Fibroblast of lung (primary cell): ENCODE measurements around the gene EPG5. TPM values are rescaled to one million over a fixed set of nuclear protein-coding genes. Genes with fewer than 3 reads are reported as not detected.

Experiments used
- DNase-seq, 2 donors: peaks; one replicate each; pipeline versions ENCODE4 v3.0.0 to v3.0.0-alpha.2; 2010; ENCODE audit warnings: low read depth in 2 of 2
- H2AFZ ChIP-seq: 2 replicates; pipeline ENCODE4 v1.5.1; 2012; ENCODE audit warnings: low read length, control low read depth, inconsistent platforms
- H3K27ac ChIP-seq: 2 replicates; pipeline ENCODE4 v1.5.1; 2011; ENCODE audit warnings: low read length, control low read depth; ENCODE audit not compliant: insufficient read depth
- H3K27me3 ChIP-seq: 2 replicates; pipeline ENCODE4 v1.5.1; 2011; ENCODE audit warnings: mild to moderate bottlenecking, low read length; ENCODE audit not compliant: control insufficient read depth, insufficient read depth
- H3K36me3 ChIP-seq: 2 replicates; pipeline ENCODE4 v1.5.1; 2011; ENCODE audit warnings: low read length; ENCODE audit not compliant: control insufficient read depth, insufficient read depth
- H3K4me1 ChIP-seq: 2 replicates; pipeline ENCODE4 v1.5.1; 2011; ENCODE audit warnings: low read length; ENCODE audit not compliant: control insufficient read depth, insufficient read depth; ENCODE audit errors: extremely low read depth
- H3K4me2 ChIP-seq: 2 replicates; pipeline ENCODE4 v1.5.1; 2011; ENCODE audit warnings: low read length, control low read depth; ENCODE audit not compliant: insufficient read depth; ENCODE audit errors: extremely low read depth
- H3K4me3 ChIP-seq, 4 experiments: fragments of 200-600 bp in 1 of 4; sonication (generic) in 1 of 4; replicated peaks in 1 of 4; 2 replicates each; pipeline ENCODE4 v1.5.1; 2011 to 2016; ENCODE audit warnings: low read length in 4 of 4, low read depth in 3 of 4, mild to moderate bottlenecking in 3 of 4, control low read depth in 2 of 4, inconsistent platforms in 1 of 4, mixed read lengths in 1 of 4; ENCODE audit not compliant: insufficient read depth in 1 of 4; ENCODE audit errors: control extremely low read depth in 1 of 4
- H3K79me2 ChIP-seq: 2 replicates; pipeline ENCODE4 v1.5.1; 2012; ENCODE audit warnings: mild to moderate bottlenecking, low read length, inconsistent platforms; ENCODE audit not compliant: control insufficient read depth, insufficient read depth
- H3K9ac ChIP-seq: 2 replicates; pipeline ENCODE4 v1.5.1; 2011; ENCODE audit warnings: mild to moderate bottlenecking, low read length, control low read depth; ENCODE audit not compliant: insufficient read depth
- H3K9me3 ChIP-seq: 2 replicates; pipeline ENCODE4 v1.5.1; 2012; ENCODE audit warnings: low read depth, low read length; ENCODE audit not compliant: control insufficient read depth, insufficient read depth
- H4K20me1 ChIP-seq: 2 replicates; pipeline ENCODE4 v1.5.1; 2011; ENCODE audit warnings: low read length; ENCODE audit not compliant: control insufficient read depth, insufficient read depth; ENCODE audit errors: extremely low read depth
- CTCF ChIP-seq, 2 donors: IDR thresholded peaks in 1 of 2; conservative IDR thresholded peaks in 1 of 2; 1 replicate in 1 of 2; 2 replicates in 1 of 2; pipeline ENCODE4 v1.5.1; 2011 to 2012; ENCODE audit warnings: low read length in 2 of 2, control low read depth in 1 of 2, inconsistent platforms in 1 of 2, low read depth in 1 of 2, mild to moderate bottlenecking in 1 of 2
- EZH2 ChIP-seq: IDR thresholded peaks from 2 replicates; pipeline ENCODE4 v1.5.1; 2012; ENCODE audit warnings: low read length, control low read depth, mild to moderate bottlenecking; ENCODE audit errors: missing control alignments
- polyA plus RNA-seq, 2 donors: library from polyadenylated mRNA; depleted of rRNA in 1 of 2; stranded (reverse) in 1 of 2; unstranded in 1 of 2; fragments of >200 nt; gene quantifications; 2 replicates each; pipeline ENCODE4 v1.2.1, GENCODE V29; 2011 to 2012; ENCODE audit warnings: missing spikeins in 1 of 2
- total RNA-seq: library from RNA; depleted of rRNA; stranded (reverse); fragments of >200 nt; gene quantifications from 2 replicates; pipeline ENCODE4 v1.2.1, GENCODE V29; 2014

Gene EPG5
- total and polyA plus RNA-seq, 2 donors (not counting 1 experiment from before 2014, with no cell fraction given): 60.0 to 87.4 TPM

GRCh38 chr18:45958730-45959129, 8.4 kb downstream of the EPG5 start:
- no peak overlapping the region for H3K4me2 ChIP-seq
- no peaks in the 10 kb centered on the region for H4K20me1 ChIP-seq
- H3K27me3 ChIP-seq: no peaks in the 10 kb centered on the region
- DNase-seq: peak in 1 of 2 donors; percentile 59
- H2AFZ ChIP-seq: no peak overlapping the region
- TF ChIP-seq EZH2: no peak
- no peak for TF ChIP-seq CTCF (conservative IDR thresholded peaks at IDR 0.05 in 1 of 2, IDR thresholded peaks at IDR 0.05 in 1 of 2; ENCODE audit: low read depth in 1 of 2, low read length in 2 of 2)
- peaks cover 65% of the 10 kb centered on the region for H3K79me2 ChIP-seq
- H3K4me1 ChIP-seq: peaks cover 48% of the 10 kb centered on the region
- H3K9me3 ChIP-seq: no peaks in the 10 kb centered on the region
- no peak overlapping the region for H3K9ac ChIP-seq
- H3K4me3 ChIP-seq: no peak overlapping the region
- peak overlapping the region; percentile 9 for H3K27ac ChIP-seq
- H3K36me3 ChIP-seq: peaks cover 7% of the 10 kb centered on the region

- no peak overlapping the region for H3K9ac ChIP-seq
- peaks cover 53% of the 10 kb centered on the region for H3K4me1 ChIP-seq
- no peak overlapping the region for H3K4me2 ChIP-seq
- H2AFZ ChIP-seq: no peak overlapping the region
- H3K4me3 ChIP-seq: no peak overlapping the region
- H3K9me3 ChIP-seq: no peaks in the 10 kb centered on the region
- DNase-seq: no peak
- H3K27ac ChIP-seq: peak overlapping the region; percentile 55
- H3K27me3 ChIP-seq: no peaks in the 10 kb centered on the region
- TF ChIP-seq CTCF (conservative IDR thresholded peaks at IDR 0.05 in 1 of 2, IDR thresholded peaks at IDR 0.05 in 1 of 2; ENCODE audit: low read depth in 1 of 2, low read length in 2 of 2) (no peak), EZH2 (no peak)
- H3K79me2 ChIP-seq: peaks cover 68% of the 10 kb centered on the region
- H4K20me1 ChIP-seq: no peaks in the 10 kb centered on the region
- H3K36me3 ChIP-seq: peaks cover 11% of the 10 kb centered on the region
Observed at GRCh38 chr18:45958027-45958426, 9.1 kb downstream of the EPG5 start.

- H3K27ac ChIP-seq: peak overlapping the region; percentile 55
- H3K36me3 ChIP-seq: peaks cover 11% of the 10 kb centered on the region
- peaks cover 51% of the 10 kb centered on the region for H3K4me1 ChIP-seq
- no peaks in the 10 kb centered on the region for H3K27me3 ChIP-seq
- H3K79me2 ChIP-seq: peaks cover 71% of the 10 kb centered on the region
- H3K9me3 ChIP-seq: no peaks in the 10 kb centered on the region
- H3K4me3 ChIP-seq: no peak overlapping the region
- no peaks in the 10 kb centered on the region for H4K20me1 ChIP-seq
- TF ChIP-seq CTCF (conservative IDR thresholded peaks at IDR 0.05 in 1 of 2, IDR thresholded peaks at IDR 0.05 in 1 of 2; ENCODE audit: low read depth in 1 of 2, low read length in 2 of 2) (no peak), EZH2 (no peak)
- H2AFZ ChIP-seq: no peak overlapping the region
- DNase-seq: peak; percentile 82 to 83
- H3K9ac ChIP-seq: no peak overlapping the region
- H3K4me2 ChIP-seq: peak overlapping the region; percentile 7
Observed at GRCh38 chr18:45957100-45957499, 10.0 kb downstream of the EPG5 start.
